Measurements from ENCODE around the gene OR52J3. TPM values are rescaled to one million over a fixed set of nuclear protein-coding genes. Genes with fewer than 3 reads are reported as not detected.
"Not testable (repeated sequence)": the region's sequence is repeated elsewhere in the genome, so short reads cannot be mapped to it uniquely, and the experiment has no call there.

Gene OR52J3
- total RNA-seq, 4 donors from 2014 or later: not detected

GRCh38 chr11:5043380-5043779, 2.9 kb upstream of the OR52J3 start:
- Histone ChIP-seq H3K27me3 (no peaks in the 10 kb centered on the region), H3K9me3 (no peaks in the 10 kb centered on the region), H3K36me3 (no peaks in the 10 kb centered on the region), H3K4me3 (no peak overlapping the region), H3K4me1 (no peaks in the 10 kb centered on the region), H3K27ac (no peak overlapping the region)
- no peak for DNase-seq
- no peak for TF ChIP-seq POLR2A (IDR thresholded peaks at IDR 0.05)
- no peak for TF ChIP-seq CTCF (IDR thresholded peaks at IDR 0.05)

- Histone ChIP-seq H3K4me3 (no peak overlapping the region), H3K4me1 (no peaks in the 10 kb centered on the region), H3K9me3 (no peaks in the 10 kb centered on the region), H3K27me3 (no peaks in the 10 kb centered on the region), H3K27ac (no peak overlapping the region), H3K36me3 (no peaks in the 10 kb centered on the region)
- TF ChIP-seq POLR2A (IDR thresholded peaks at IDR 0.05) (no peak), CTCF (IDR thresholded peaks at IDR 0.05) (no peak)
- DNase-seq: no peak
Measured at GRCh38 chr11:5046754-5047330, 516 bp downstream of the OR52J3 start.

- not testable (repeated sequence) for H3K27me3 ChIP-seq, H3K36me3 ChIP-seq, H3K4me3 ChIP-seq, H3K4me1 ChIP-seq, DNase-seq, H3K9me3 ChIP-seq, H3K27ac ChIP-seq
Measured at GRCh38 chr11:5058679-5059078, 12.4 kb downstream of the OR52J3 start.

- Histone ChIP-seq H3K4me3 (no peak within 1 kb of the TSS), H3K36me3 (no peaks in the 10 kb centered on the region), H3K4me1 (no peaks in the 10 kb centered on the region), H3K27me3 (no peaks in the 10 kb centered on the region), H3K27ac (no peak within 1 kb of the TSS), H3K9me3 (no peaks in the 10 kb centered on the region)
- DNase-seq: no peak
- TF ChIP-seq POLR2A (IDR thresholded peaks at IDR 0.05) (no peak), CTCF (IDR thresholded peaks at IDR 0.05) (no peak)
Measured at GRCh38 chr11:5059391-5059790, 13.1 kb downstream of the OR52J3 start, which contains the start of gene OR52E2. Gene OR52E2, minus strand, starts transcription at chr11:5059627. Its CDS starts 0 bp downstream, at chr11:5059627.

GRCh38 chr11:5065027-5065426, 18.7 kb downstream of the OR52J3 start:
- Histone ChIP-seq H3K27ac (no peak overlapping the region), H3K4me3 (no peak overlapping the region), H3K9me3 (no peaks in the 10 kb centered on the region), H3K36me3 (no peaks in the 10 kb centered on the region), H3K4me1 (no peaks in the 10 kb centered on the region), H3K27me3 (no peaks in the 10 kb centered on the region)
- DNase-seq: no peak
- TF ChIP-seq POLR2A (IDR thresholded peaks at IDR 0.05): no peak
- no peak for TF ChIP-seq CTCF (IDR thresholded peaks at IDR 0.05)

GRCh38 chr11:5069272-5069671, 22.9 kb downstream of the OR52J3 start, which contains the start of gene OR52E1:
Gene OR52E1, plus strand, starts transcription at chr11:5069572.
- no peak within 1 kb of the TSS for H3K27ac ChIP-seq
- no peaks in the 10 kb centered on the region for H3K9me3 ChIP-seq
- DNase-seq: no peak
- no peaks in the 10 kb centered on the region for H3K27me3 ChIP-seq
- H3K36me3 ChIP-seq: no peaks in the 10 kb centered on the region
- no peaks in the 10 kb centered on the region for H3K4me1 ChIP-seq
- no peak within 1 kb of the TSS for H3K4me3 ChIP-seq
- TF ChIP-seq POLR2A (IDR thresholded peaks at IDR 0.05) (no peak), CTCF (IDR thresholded peaks at IDR 0.05) (no peak)
